ENCODE data around the gene CDC14B.
A peak's percentile ranks its signal among the peaks of the same experiment; 100 is the strongest.

The CDC14B gene

DNA sequence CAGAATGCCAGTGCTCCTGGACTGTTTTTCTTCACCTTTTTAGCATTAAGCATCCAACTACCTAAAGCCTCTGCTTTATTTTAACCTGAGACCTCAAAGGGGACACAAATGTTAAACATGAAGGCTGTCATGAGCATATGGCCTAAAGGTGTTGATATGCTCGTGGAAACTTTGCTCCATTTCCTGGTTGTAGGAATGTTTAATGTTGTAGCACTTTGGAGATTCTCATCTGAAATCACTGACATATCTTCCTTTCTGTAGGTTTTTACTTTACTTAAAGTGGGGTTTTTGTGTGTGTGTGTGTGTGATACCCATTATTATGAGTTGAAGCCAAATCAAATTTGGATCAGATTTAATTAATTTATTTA, 132.6 kb downstream of the CDC14B start:
- TF ChIP-seq RAD21 (IDR thresholded peaks at IDR 0.05; ENCODE audit: low read depth) (no peak), FOXM1 (IDR thresholded peaks at IDR 0.05; ENCODE audit: borderline replicate concordance, low read depth) (no peak), EGR1 (IDR thresholded peaks at IDR 0.05) (no peak), EP300 (IDR thresholded peaks at IDR 0.05; ENCODE audit: borderline replicate concordance) (no peak)
- TF ChIP-seq, protein P1, sequence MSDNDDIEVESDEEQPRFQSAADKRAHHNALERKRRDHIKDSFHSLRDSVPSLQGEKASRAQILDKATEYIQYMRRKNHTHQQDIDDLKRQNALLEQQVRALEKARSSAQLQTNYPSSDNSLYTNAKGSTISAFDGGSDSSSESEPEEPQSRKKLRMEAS (IDR thresholded peaks at IDR 0.05) = no peak

DNA sequence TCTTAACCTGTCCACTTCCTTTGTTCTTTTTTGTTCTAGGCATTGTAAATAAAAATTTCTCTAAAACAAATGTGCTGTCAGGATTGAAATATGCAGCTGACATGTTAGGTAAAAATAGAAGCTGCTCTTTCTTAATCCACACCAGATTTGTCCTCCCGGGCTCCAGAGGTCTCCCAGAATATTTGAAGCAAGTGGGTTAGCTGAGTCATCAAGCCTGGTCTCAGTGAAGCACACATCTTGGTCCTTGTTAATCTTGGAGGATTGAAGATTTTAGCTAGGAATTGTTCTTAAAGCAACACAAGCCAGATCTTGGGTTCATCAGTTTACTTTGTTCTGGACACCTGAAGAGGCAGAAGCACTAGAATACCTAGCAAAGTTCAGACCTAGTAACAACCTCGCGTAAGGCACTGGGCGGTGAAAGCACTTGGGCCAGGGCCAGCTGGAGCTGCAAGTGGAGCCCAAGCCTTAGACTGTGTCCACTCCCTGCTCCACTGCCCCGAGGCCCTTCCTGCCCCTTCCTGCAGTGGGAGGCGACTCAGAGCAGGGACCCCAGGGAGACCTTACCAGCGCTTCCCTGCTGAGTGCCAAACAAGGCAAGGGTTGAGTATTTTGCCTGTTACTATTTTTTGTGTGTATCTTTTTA, 133.1 kb downstream of the CDC14B start:
- TF ChIP-seq ZBTB7A (IDR thresholded peaks at IDR 0.05; ENCODE audit: low read depth) (no peak), NFIC (IDR thresholded peaks at IDR 0.05) (peak; percentile 62)

DNA sequence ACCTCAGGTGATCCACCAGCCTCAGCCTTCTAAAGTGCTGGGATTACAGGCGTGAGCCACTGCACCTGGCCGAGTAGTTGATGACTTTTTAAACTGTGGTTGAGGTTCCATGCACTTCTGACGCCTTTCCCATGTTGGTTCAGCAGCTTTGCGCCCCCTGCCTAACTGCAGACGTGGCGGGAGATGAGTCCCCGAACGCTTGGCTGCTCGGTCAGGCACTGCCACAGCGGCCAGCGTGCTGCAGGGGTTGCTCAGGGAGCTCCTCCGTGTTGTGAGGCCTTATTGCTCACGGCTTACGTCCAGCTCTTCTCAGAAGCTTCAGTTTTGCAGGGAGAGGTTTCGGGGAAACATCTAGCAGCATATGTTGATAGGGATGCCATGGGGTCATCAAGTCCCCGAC, 134.4 kb downstream of the CDC14B start:
- TF ChIP-seq, protein P2, sequence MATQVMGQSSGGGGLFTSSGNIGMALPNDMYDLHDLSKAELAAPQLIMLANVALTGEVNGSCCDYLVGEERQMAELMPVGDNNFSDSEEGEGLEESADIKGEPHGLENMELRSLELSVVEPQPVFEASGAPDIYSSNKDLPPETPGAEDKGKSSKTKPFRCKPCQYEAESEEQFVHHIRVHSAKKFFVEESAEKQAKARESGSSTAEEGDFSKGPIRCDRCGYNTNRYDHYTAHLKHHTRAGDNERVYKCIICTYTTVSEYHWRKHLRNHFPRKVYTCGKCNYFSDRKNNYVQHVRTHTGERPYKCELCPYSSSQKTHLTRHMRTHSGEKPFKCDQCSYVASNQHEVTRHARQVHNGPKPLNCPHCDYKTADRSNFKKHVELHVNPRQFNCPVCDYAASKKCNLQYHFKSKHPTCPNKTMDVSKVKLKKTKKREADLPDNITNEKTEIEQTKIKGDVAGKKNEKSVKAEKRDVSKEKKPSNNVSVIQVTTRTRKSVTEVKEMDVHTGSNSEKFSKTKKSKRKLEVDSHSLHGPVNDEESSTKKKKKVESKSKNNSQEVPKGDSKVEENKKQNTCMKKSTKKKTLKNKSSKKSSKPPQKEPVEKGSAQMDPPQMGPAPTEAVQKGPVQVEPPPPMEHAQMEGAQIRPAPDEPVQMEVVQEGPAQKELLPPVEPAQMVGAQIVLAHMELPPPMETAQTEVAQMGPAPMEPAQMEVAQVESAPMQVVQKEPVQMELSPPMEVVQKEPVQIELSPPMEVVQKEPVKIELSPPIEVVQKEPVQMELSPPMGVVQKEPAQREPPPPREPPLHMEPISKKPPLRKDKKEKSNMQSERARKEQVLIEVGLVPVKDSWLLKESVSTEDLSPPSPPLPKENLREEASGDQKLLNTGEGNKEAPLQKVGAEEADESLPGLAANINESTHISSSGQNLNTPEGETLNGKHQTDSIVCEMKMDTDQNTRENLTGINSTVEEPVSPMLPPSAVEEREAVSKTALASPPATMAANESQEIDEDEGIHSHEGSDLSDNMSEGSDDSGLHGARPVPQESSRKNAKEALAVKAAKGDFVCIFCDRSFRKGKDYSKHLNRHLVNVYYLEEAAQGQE (IDR thresholded peaks at IDR 0.05; ENCODE audit: low read depth) = no peak
- TF ChIP-seq FOXM1 (IDR thresholded peaks at IDR 0.05; ENCODE audit: borderline replicate concordance, low read depth) (no peak), CEBPB (IDR thresholded peaks at IDR 0.05) (no peak), TEAD4 (IDR thresholded peaks at IDR 0.05) (no peak), EGR1 (IDR thresholded peaks at IDR 0.05) (no peak), EP300 (IDR thresholded peaks at IDR 0.05; ENCODE audit: borderline replicate concordance) (no peak), ZBTB7A (IDR thresholded peaks at IDR 0.05; ENCODE audit: low read depth) (no peak), YY1 (IDR thresholded peaks at IDR 0.05; ENCODE audit: low read depth) (no peak), CREB1 (IDR thresholded peaks at IDR 0.05; ENCODE audit: low read depth) (no peak), RAD21 (IDR thresholded peaks at IDR 0.05; ENCODE audit: low read depth) (no peak), TAF1 (IDR thresholded peaks at IDR 0.05; ENCODE audit: low read depth) (no peak), NFIC (IDR thresholded peaks at IDR 0.05) (no peak), TCF12 (IDR thresholded peaks at IDR 0.05; ENCODE audit: low read depth) (no peak)
- TF ChIP-seq, protein P3, sequence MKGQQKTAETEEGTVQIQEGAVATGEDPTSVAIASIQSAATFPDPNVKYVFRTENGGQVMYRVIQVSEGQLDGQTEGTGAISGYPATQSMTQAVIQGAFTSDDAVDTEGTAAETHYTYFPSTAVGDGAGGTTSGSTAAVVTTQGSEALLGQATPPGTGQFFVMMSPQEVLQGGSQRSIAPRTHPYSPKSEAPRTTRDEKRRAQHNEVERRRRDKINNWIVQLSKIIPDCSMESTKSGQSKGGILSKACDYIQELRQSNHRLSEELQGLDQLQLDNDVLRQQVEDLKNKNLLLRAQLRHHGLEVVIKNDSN (IDR thresholded peaks at IDR 0.05) = no peak
- TF ChIP-seq, protein P1 (IDR thresholded peaks at IDR 0.05) = no peak

DNA sequence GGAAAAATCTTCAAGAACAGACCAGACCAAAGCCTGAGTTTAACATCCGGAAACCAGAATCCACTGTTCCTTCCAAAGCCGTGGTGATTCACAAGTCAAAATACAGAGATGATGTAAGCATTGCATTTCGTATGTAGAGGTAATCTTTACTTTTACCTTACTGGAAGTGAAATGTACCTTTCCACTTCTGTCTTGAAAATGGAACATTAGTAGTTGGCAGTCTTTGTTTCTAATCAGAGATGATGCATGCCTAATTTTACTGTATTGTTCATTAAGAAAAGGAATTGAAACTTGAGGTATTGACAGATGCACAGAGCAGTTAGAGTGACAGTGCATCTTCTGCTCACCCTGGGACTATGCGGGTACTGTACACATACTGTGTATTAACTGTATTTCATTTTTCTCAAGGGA, 135.1 kb downstream of the CDC14B start:
- TF ChIP-seq TEAD4 (IDR thresholded peaks at IDR 0.05) = no peak

DNA sequence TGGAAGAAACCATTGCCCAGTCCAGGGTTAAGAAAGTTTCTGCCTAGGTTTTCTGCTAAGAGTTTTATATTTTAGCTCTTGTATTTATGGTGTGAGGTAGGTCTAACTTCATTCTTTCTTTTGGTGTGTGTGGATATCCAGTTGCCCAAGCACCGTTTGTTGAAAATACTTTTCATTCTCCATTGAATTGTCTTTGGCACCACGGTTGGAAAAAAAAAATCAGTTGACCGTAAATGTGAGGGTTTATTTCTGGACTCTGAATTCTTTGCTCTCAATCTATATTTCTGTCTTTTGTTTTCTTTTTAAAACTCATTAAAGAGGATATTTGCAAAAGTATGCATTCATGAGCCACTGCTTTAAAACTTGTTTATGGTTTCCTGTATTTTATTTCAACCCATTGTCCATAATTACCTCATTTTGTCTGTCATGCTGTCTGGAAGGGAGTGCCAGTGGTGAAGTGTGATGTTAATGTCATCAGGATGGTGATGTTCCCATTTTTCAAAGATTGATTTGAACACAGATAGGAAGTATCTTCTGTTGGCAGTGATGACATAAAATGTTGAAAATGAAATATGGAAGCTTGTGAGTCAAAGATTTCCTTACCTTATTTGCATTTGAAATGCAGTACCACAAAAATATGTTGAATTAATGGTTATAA, 135.8 kb downstream of the CDC14B start:
- TF ChIP-seq, protein P3 (IDR thresholded peaks at IDR 0.05) = no peak
- no peak for TF ChIP-seq CEBPB (IDR thresholded peaks at IDR 0.05)
- no peak for TF ChIP-seq YY1 (IDR thresholded peaks at IDR 0.05; ENCODE audit: low read depth)
- TF ChIP-seq CREB1 (IDR thresholded peaks at IDR 0.05; ENCODE audit: low read depth) = no peak
- no peak for TF ChIP-seq EP300 (IDR thresholded peaks at IDR 0.05; ENCODE audit: borderline replicate concordance)
- no peak for TF ChIP-seq EGR1 (IDR thresholded peaks at IDR 0.05)
- TF ChIP-seq, protein P1 (IDR thresholded peaks at IDR 0.05) = no peak
- no peak for TF ChIP-seq RAD21 (IDR thresholded peaks at IDR 0.05; ENCODE audit: low read depth)
- no peak for TF ChIP-seq TCF12 (IDR thresholded peaks at IDR 0.05; ENCODE audit: low read depth)
- no peak for TF ChIP-seq FOXM1 (IDR thresholded peaks at IDR 0.05; ENCODE audit: borderline replicate concordance, low read depth)
- no peak for TF ChIP-seq NFIC (IDR thresholded peaks at IDR 0.05)

DNA sequence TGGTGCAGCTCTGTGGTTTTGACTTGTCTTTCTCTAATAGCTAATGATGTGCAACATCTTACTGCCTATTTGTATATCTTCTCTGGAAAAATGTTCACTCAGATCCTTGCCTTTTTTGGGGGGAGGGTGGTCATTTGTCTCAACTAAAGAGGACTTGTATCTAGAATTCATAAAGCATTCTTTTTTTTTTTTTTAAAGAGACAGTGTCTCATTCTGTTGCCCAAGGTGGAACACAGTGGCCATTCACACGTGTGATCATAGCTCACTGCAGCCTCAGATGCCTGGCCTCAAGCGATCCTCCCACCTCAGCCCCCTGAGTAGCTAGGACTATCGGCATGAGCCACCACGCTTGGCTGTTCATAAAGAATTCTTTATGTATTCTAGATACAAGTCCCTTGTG, 136.4 kb downstream of the CDC14B start:
- TF ChIP-seq, protein P3 (IDR thresholded peaks at IDR 0.05) = no peak
- no peak for TF ChIP-seq TAF1 (IDR thresholded peaks at IDR 0.05; ENCODE audit: low read depth)
- TF ChIP-seq FOXM1 (IDR thresholded peaks at IDR 0.05; ENCODE audit: borderline replicate concordance, low read depth) = no peak
- TF ChIP-seq EP300 (IDR thresholded peaks at IDR 0.05; ENCODE audit: borderline replicate concordance) = no peak
- TF ChIP-seq, protein P2 (IDR thresholded peaks at IDR 0.05; ENCODE audit: low read depth) = no peak
- TF ChIP-seq YY1 (IDR thresholded peaks at IDR 0.05; ENCODE audit: low read depth) = no peak
- no peak for TF ChIP-seq NFIC (IDR thresholded peaks at IDR 0.05)
- no peak for TF ChIP-seq EGR1 (IDR thresholded peaks at IDR 0.05)
- no peak for TF ChIP-seq CEBPB (IDR thresholded peaks at IDR 0.05)
- TF ChIP-seq, protein P1 (IDR thresholded peaks at IDR 0.05) = no peak
- TF ChIP-seq CREB1 (IDR thresholded peaks at IDR 0.05; ENCODE audit: low read depth) = no peak
- no peak for TF ChIP-seq TEAD4 (IDR thresholded peaks at IDR 0.05)
- TF ChIP-seq ZBTB7A (IDR thresholded peaks at IDR 0.05; ENCODE audit: low read depth) = no peak
- TF ChIP-seq RAD21 (IDR thresholded peaks at IDR 0.05; ENCODE audit: low read depth) = no peak
